ENCODE data around the gene RTN1. TPM values are rescaled to one million over a fixed set of nuclear protein-coding genes. Genes with fewer than 3 reads are reported as not detected.

The RTN1 gene
- total and polyA plus RNA-seq, 2 of the 8 experiments (the other 6 are each of a cell fraction or from before 2014, with no cell fraction given) = 2.8 to 4.9 TPM

DNA sequence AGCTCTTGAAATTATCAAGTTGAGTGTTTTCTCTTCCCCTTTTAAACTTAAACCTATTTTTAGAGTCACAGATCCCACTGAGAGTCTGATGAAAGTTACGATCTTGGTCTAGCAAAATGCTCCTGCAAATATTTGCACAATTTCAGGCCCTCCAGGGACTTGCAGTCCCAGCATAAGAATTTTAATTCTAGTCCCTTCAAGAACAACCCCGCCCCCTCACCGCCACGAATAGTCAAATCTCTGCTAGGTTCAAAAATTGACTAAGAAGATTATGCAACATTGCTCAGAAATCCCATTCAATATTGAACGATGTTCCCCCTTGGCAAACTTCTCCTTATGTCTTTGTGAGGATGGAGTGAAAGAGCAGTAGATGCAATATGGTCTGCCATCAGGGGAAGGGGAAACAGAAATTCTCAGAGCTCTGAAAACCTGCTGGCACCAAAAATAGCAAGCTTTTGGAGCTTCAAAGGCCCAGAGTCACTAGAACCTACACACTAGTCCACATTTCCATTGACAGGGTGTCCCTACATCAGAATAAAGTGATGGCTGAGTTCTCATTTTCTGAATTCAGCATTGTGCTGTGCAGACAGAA is 166.4 kb downstream of the RTN1 start:
- Histone ChIP-seq H2BK120ac (replicated peaks; ENCODE audit: low read depth, low read length) (no peak overlapping the region), H3K18ac (ENCODE audit: extremely low read depth, low read length) (no peak overlapping the region), H4K91ac (replicated peaks; ENCODE audit: insufficient read length, low read length) (no peak overlapping the region), H3K9me3 (ENCODE audit: insufficient read depth in 2 of 2, low read depth in 1 of 2, low read length in 1 of 2) (0 out of 4 replicates have a peak, but pooled peaks cover 0 to 5% of the 10 kb centered on the region in 2 experiments), H3K27me3 (replicated peaks in 1 of 4; ENCODE audit: control insufficient read depth in 3 of 4, extremely low read depth in 1 of 4, insufficient read depth in 3 of 4, low read length in 3 of 4) (no peaks in the 10 kb centered on the region), H3K9ac (replicated peaks in 1 of 4; ENCODE audit: extremely low read depth in 1 of 4, low read depth in 3 of 4, low read length in 3 of 4) (no peak overlapping the region), H3K56ac (replicated peaks; ENCODE audit: insufficient read length, low read depth, low read length) (no peak overlapping the region), H3K79me1 (ENCODE audit: low read depth, low read length) (no peaks in the 10 kb centered on the region), H3K27ac (ENCODE audit: low read depth, low read length) (no peak overlapping the region), H2BK15ac (ENCODE audit: low read length) (no peak overlapping the region), H3K23me2 (ENCODE audit: low read depth, low read length) (no peaks in the 10 kb centered on the region), H2BK20ac (ENCODE audit: low read length) (no peak overlapping the region), H2BK5ac (ENCODE audit: low read depth, low read length) (no peak overlapping the region), H3K4me2 (ENCODE audit: insufficient read depth in 1 of 2, low read depth in 2 of 2, low read length in 2 of 2) (no peak overlapping the region), H4K5ac (ENCODE audit: insufficient read length, low read depth, low read length) (no peak overlapping the region), H3K14ac (ENCODE audit: insufficient read length) (no peak overlapping the region), H2BK12ac (ENCODE audit: low read depth, low read length) (no peak overlapping the region), H2AK5ac (ENCODE audit: low read depth, low read length) (no peak overlapping the region), H3K4me3 (ENCODE audit: extremely low read depth in 1 of 4, insufficient read depth in 2 of 4, low read depth in 3 of 4, low read length in 4 of 4) (no peak overlapping the region), H3K79me2 (ENCODE audit: control insufficient read depth in 1 of 2, insufficient read depth in 2 of 2, low read length in 2 of 2) (no peaks in the 10 kb centered on the region), H3K23ac (ENCODE audit: insufficient read length) (no peak overlapping the region), H3K4me1 (replicated peaks in 1 of 4; ENCODE audit: control insufficient read depth in 3 of 4, insufficient read depth in 4 of 4, low read length in 3 of 4) (no peaks in the 10 kb centered on the region), H3K36me3 (ENCODE audit: control insufficient read depth in 2 of 4, insufficient read depth in 4 of 4, low read length in 3 of 4) (no peaks in the 10 kb centered on the region), H3K4ac (replicated peaks; ENCODE audit: insufficient read length, low read depth, low read length) (no peak overlapping the region), H2AFZ (ENCODE audit: low read length) (no peak overlapping the region), H4K20me1 (replicated peaks in 1 of 2; ENCODE audit: control insufficient read depth in 1 of 2, insufficient read depth in 2 of 2, low read length in 2 of 2) (no peaks in the 10 kb centered on the region), H4K8ac (ENCODE audit: extremely low read depth, insufficient read depth, low read length) (no peak overlapping the region)
- DNase-seq (ENCODE audit: low read depth in 1 of 2, low spot score in 2 of 2) (no peak), FAIRE-seq (no peak)
- CTCF ChIA-PET (ENCODE audit: partially characterized antibody) = interaction anchor here (1.0 to 2.2 kb wide), 4 partner anchors 15 to 214 kb away, joined by 3 to 9 read pairs (median 4); no protein-coding TSS in a partner anchor
- POLR2A ChIA-PET (ENCODE audit: partially characterized antibody) = no interaction called here
- WGBS, 2 experiments (ENCODE audit: extremely low coverage in 1 of 2, insufficient coverage in 1 of 2, insufficient read length in 1 of 2, insufficient replicate concordance in 2 of 2, low coverage in 1 of 2, low lambda C conversion rate in 2 of 2, missing lambda C conversion rate in 1 of 2) = 93% methylated on average over 5 of the region's 5 CpGs; no CpG with 5 or more reads in 1 of the 2 experiments

All from H1 (cell line).